Measurements from ENCODE around the gene IGF2. TPM values are rescaled to one million over a fixed set of nuclear protein-coding genes. Genes with fewer than 3 reads are reported as not detected.

The IGF2 gene
- total RNA-seq, 1 donor = not detected

DNA sequence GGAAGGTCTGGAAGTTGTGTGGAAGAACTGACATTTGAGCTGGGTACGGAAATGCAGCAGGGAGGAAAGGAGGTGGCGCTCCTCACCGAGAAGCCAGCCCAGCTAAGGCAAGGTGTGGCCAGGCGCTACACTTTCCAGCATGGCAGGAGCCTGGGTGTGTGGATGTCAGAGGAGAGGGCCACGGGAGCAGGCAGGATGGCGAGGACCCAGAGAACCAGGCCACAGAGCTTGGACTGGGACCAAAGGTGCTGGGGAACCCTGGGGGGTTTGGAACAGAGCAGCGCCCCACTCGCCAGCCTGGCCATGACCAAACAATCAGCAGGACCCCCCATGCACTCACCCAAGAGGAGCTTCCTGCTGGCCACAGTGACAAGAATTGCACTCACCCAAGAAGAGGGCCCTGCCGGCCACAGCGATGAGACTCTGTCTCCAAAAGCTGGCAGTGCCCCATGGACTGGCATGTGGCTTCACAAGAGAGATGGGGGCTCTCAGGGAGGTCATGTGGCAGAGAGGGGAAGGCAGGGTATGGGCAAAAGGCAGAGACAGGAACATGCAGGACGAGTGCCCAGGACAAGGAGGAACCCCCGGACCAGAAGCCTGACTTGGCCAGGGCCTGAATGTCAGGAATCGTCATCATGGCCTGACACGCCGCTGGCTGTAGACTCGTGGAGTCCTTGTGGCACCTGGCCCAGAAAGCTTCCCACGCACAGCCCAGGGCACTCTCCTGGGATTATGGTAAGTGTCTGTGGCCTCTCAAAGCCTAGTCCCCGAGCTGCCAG, 45.4 kb downstream of the IGF2 start:
- Histone ChIP-seq H3K27me3 (ENCODE audit: insufficient read depth, low read length) (no peaks in the 10 kb centered on the region), H3K4me1 (ENCODE audit: insufficient read depth, low read length) (no peaks in the 10 kb centered on the region), H3K4me3 (ENCODE audit: low read length) (no peak overlapping the region), H3K9me3 (ENCODE audit: low read depth, low read length) (no peaks in the 10 kb centered on the region)

GRCh38 chr11:2092956-2093412, 46.2 kb downstream of the IGF2 start:
- no peaks in the 10 kb centered on the region for H3K27me3 ChIP-seq (ENCODE audit: insufficient read depth, low read length)
- H3K4me1 ChIP-seq (ENCODE audit: insufficient read depth, low read length) = no peaks in the 10 kb centered on the region
- H3K4me3 ChIP-seq (ENCODE audit: low read length) = no peak overlapping the region
- no peaks in the 10 kb centered on the region for H3K9me3 ChIP-seq (ENCODE audit: low read depth, low read length)

DNA sequence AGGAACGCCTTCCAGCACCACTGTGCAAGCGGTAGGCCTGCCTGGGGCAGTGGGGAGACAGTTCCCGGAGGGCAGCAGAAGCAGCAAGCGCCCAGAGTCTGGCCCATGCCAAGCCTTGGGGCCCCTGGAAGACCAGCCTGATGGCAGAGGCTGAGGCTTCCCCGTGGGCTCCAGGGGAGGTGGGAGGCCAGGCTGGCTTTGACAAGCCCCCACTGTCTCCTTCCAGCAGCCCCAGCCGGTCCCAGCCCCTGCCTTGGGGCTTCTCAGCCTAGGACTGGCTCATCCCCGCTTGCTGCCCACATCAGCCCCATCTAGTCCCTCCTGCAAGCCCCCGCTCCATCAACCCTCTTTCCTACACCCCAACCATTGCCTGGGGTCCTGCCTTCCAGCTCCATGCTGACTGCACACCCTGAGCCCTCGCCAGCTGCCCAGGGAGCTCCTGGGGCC, 46.7 kb downstream of the IGF2 start:
- Histone ChIP-seq H3K9me3 (ENCODE audit: low read depth, low read length) (no peaks in the 10 kb centered on the region), H3K4me1 (ENCODE audit: insufficient read depth, low read length) (no peaks in the 10 kb centered on the region), H3K27me3 (ENCODE audit: insufficient read depth, low read length) (no peaks in the 10 kb centered on the region), H3K4me3 (ENCODE audit: low read length) (no peak overlapping the region)

GRCh38 chr11:2091786-2092463, 47.3 kb downstream of the IGF2 start:
- H3K9me3 ChIP-seq (ENCODE audit: low read depth, low read length) = no peaks in the 10 kb centered on the region
- no peak overlapping the region for H3K4me3 ChIP-seq (ENCODE audit: low read length)
- H3K27me3 ChIP-seq (ENCODE audit: insufficient read depth, low read length) = no peaks in the 10 kb centered on the region
- no peaks in the 10 kb centered on the region for H3K4me1 ChIP-seq (ENCODE audit: insufficient read depth, low read length)

- no peak overlapping the region for H3K4me3 ChIP-seq (ENCODE audit: low read length)
- H3K27me3 ChIP-seq (ENCODE audit: insufficient read depth, low read length) = no peaks in the 10 kb centered on the region
- H3K4me1 ChIP-seq (ENCODE audit: insufficient read depth, low read length) = no peaks in the 10 kb centered on the region
Measured at GRCh38 chr11:2091112-2091746, 48.0 kb downstream of the IGF2 start.

DNA sequence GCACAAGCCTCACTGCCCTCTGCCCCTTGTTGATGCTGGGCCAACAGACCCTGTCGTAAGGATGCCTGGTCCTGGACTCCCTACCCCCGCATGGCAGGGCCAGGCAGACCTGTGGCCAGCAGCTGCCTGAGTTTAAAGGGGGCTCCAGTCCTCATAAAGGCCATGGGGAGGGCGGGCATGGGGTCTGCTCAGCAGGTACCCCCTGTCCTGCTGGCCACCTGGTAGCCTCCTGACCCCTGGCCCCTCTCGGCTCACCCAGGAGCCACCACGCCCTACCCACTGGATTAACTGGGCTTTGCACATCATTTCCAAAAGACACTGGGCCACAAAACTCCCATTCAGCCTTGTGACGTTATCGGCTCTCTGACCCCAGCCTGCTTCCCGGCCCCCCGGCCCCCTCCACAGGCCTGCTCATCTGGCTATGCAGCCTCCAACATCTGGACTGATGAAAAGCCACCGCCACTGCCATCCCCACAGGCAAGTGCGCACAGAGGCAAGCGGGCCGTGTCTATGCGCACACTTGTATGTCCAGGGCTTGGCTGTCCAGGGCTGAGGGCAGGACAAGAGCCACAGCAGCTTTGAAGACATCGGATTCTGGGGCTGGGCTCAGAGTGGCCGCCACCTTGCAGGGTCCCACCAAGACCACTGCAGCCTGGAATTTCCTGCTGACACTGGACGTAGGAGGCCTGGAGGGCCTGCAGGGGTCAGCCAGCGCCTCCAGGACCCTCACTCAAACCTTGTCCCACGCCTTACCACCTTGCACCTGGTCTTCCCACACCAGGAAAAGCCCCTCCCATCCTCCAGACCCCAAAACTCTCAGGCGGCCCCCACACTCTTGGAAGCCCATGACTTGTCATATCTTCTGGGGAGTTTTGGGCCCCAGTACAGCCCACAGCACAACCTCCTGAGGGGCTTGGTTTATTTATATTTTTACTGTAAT, 48.7 kb downstream of the IGF2 start:
- no peaks in the 10 kb centered on the region for H3K9me3 ChIP-seq (ENCODE audit: low read depth, low read length)
- no peak overlapping the region for H3K4me3 ChIP-seq (ENCODE audit: low read length)
- no peaks in the 10 kb centered on the region for H3K27me3 ChIP-seq (ENCODE audit: insufficient read depth, low read length)
- H3K4me1 ChIP-seq (ENCODE audit: insufficient read depth, low read length) = no peaks in the 10 kb centered on the region

More at GRCh38 chr11:2091112-2091746, 48.0 kb downstream of the IGF2 start:
- H3K9me3 ChIP-seq (ENCODE audit: low read depth, low read length) = no peaks in the 10 kb centered on the region

GRCh38 chr11:2089536-2090165, 49.5 kb downstream of the IGF2 start:
- Histone ChIP-seq H3K4me3 (ENCODE audit: low read length) (no peak overlapping the region), H3K27me3 (ENCODE audit: insufficient read depth, low read length) (no peaks in the 10 kb centered on the region), H3K4me1 (ENCODE audit: insufficient read depth, low read length) (no peaks in the 10 kb centered on the region), H3K9me3 (ENCODE audit: low read depth, low read length) (no peaks in the 10 kb centered on the region)

DNA sequence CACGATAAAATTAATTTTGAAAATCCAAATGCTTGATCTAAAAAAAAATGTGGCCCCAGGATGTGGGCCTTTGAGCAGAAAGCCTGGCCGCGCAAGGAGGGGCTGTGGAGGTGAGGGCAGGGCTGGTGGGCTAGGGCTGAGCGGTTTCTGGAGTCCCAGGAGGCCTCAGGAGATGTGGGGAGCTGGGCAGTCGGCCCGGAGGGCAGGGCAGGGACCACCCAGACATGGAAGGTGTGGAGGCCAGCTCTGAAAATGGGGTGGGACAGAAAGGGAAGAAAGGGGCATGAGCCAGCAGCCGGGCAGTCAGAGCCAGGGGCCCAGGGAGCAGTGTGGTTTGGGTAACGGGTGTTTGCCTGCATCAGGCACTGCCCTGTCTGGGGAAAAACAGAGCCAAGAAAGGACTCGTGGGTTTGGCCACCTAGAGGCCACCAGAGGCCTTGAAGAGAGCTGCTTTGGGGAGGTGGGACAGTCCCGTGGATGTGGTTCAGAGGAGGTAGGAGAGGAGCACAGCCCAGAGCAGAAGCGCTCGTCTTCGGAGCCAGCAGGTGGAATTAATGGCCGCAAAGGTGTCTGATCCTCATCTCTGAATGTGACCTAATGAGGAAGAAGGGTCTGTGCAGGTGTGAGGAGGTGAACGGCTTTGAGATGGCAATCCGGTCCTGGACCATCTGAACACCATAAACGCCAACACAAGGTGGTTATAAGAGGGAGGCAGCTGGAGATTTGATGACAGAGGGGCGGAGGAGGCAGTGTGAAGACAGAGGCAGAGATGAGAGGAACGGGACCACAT, 50.2 kb downstream of the IGF2 start:
- Histone ChIP-seq H3K4me1 (ENCODE audit: insufficient read depth, low read length) (no peaks in the 10 kb centered on the region), H3K4me3 (ENCODE audit: low read length) (no peak overlapping the region), H3K27me3 (ENCODE audit: insufficient read depth, low read length) (no peaks in the 10 kb centered on the region), H3K9me3 (ENCODE audit: low read depth, low read length) (peaks cover 5% of the 10 kb centered on the region)

GRCh38 chr11:2088284-2088683, 50.9 kb downstream of the IGF2 start:
- no peaks in the 10 kb centered on the region for H3K27me3 ChIP-seq (ENCODE audit: insufficient read depth, low read length)
- no peak overlapping the region for H3K4me3 ChIP-seq (ENCODE audit: low read length)
- no peaks in the 10 kb centered on the region for H3K4me1 ChIP-seq (ENCODE audit: insufficient read depth, low read length)
- peaks cover 6% of the 10 kb centered on the region for H3K9me3 ChIP-seq (ENCODE audit: low read depth, low read length)

DNA sequence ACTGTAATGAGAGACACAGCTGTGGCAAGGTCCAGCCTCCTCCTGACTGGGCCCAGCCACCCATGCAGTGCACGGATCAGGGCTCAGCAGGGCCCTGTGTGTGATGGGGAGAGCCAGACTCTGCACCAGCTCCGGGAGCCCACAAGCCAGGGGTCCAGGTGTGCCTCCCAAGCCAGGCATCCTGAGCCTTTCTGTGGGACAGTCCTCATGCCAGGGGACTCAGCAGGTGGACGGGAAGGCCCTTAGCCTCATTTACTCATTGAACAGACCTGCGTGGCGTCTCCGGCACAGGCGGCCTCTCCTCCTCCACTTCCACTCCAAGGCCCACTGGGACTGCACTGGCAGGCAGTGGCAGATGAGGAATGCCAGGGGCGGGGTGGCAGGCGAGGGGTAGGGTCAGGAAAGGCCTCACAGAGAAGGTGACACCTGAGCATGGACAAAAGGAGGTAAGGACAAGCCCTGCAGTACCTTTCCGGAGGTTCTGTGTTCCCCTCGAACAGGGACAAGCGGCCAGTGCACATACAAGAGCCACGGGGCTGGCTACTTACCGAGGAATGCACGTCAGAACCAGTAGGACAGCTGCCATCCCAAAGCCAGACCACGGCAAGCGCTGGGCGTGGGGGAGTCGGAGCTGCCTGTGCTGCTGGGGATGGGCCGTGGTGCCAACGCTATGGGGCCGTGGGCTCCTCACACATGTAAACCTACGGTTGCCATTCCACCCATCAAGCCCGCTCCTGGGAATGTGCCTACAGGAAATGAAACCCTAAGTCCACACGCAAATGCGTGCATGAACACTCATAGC, 52.7 kb downstream of the IGF2 start:
- H3K4me3 ChIP-seq (ENCODE audit: low read length) = no peak overlapping the region
- peaks cover 6% of the 10 kb centered on the region for H3K9me3 ChIP-seq (ENCODE audit: low read depth, low read length)
- H3K27me3 ChIP-seq (ENCODE audit: insufficient read depth, low read length) = no peaks in the 10 kb centered on the region
- no peaks in the 10 kb centered on the region for H3K4me1 ChIP-seq (ENCODE audit: insufficient read depth, low read length)

GRCh38 chr11:2085251-2086066, 53.7 kb downstream of the IGF2 start:
- Histone ChIP-seq H3K27me3 (ENCODE audit: insufficient read depth, low read length) (no peaks in the 10 kb centered on the region), H3K4me3 (ENCODE audit: low read length) (no peak overlapping the region), H3K9me3 (ENCODE audit: low read depth, low read length) (peaks cover 6% of the 10 kb centered on the region), H3K4me1 (ENCODE audit: insufficient read depth, low read length) (no peaks in the 10 kb centered on the region)

- no peaks in the 10 kb centered on the region for H3K4me1 ChIP-seq (ENCODE audit: insufficient read depth, low read length)
- H3K9me3 ChIP-seq (ENCODE audit: low read depth, low read length) = peaks cover 6% of the 10 kb centered on the region
- no peak overlapping the region for H3K4me3 ChIP-seq (ENCODE audit: low read length)
Measured at GRCh38 chr11:2084721-2085120, 54.5 kb downstream of the IGF2 start.

More at GRCh38 chr11:2084721-2085120, 54.5 kb downstream of the IGF2 start:
- H3K27me3 ChIP-seq (ENCODE audit: insufficient read depth, low read length) = no peaks in the 10 kb centered on the region

Measured in mononuclear cell (primary cell).